Activated CD4-positive, CD25-positive, alpha-beta regulatory T cell (primary cell): ENCODE measurements around the gene KPTN.
A peak's percentile ranks its signal among the peaks of the same experiment; 100 is the strongest.
"Not testable (repeated sequence)": the region's sequence is repeated elsewhere in the genome, so short reads cannot be mapped to it uniquely, and the experiment has no call there.

Source experiments
- DNase-seq, 4 experiments: peaks; one replicate each; lab custom pipeline; 2025; lab: John Stamatoyannopoulos, UW

Gene KPTN

GRCh38 chr19:47492137-47492533 is 8.1 kb upstream of the KPTN start:
- no peak for DNase-seq

- DNase-seq = no peak
These were observed 7.5 kb upstream of the KPTN start for GRCh38 chr19:47491358-47492136.

- no peak for DNase-seq
These were observed 6.8 kb upstream of the KPTN start for GRCh38 chr19:47490847-47491246.

GRCh38 chr19:47490031-47490430 is 6.0 kb upstream of the KPTN start:
- DNase-seq = no peak

GRCh38 chr19:47489072-47489914 is 5.3 kb upstream of the KPTN start:
- no peak for DNase-seq

- DNase-seq = no peak
These were observed 3.8 kb upstream of the KPTN start for GRCh38 chr19:47487551-47488515.

- no peak for DNase-seq
These were observed 2.9 kb upstream of the KPTN start for GRCh38 chr19:47486900-47487299.

GRCh38 chr19:47486220-47486619 is 2.2 kb upstream of the KPTN start:
- not testable (repeated sequence) for DNase-seq

- no peak for DNase-seq
These were observed 1.2 kb upstream of the KPTN start for GRCh38 chr19:47485210-47485609.

- DNase-seq = no peak
These were observed 819 bp downstream of the KPTN start for GRCh38 chr19:47483200-47483599.

GRCh38 chr19:47481460-47482052 is 2.5 kb downstream of the KPTN start:
- DNase-seq = no peak

GRCh38 chr19:47480658-47481057 is 3.4 kb downstream of the KPTN start:
- DNase-seq = no peak

GRCh38 chr19:47479701-47480503 is 4.1 kb downstream of the KPTN start:
- no peak for DNase-seq

GRCh38 chr19:47476438-47476972 is 7.5 kb downstream of the KPTN start:
- DNase-seq = no peak

GRCh38 chr19:47475465-47475864 is 8.6 kb downstream of the KPTN start:
- no peak for DNase-seq

GRCh38 chr19:47473336-47473735 is 10.7 kb downstream of the KPTN start:
- no peak for DNase-seq

- DNase-seq = peak in 2 of 4 experiments; percentile 40 to 49
These were observed 12.1 kb downstream of the KPTN start, which contains the start of gene SLC8A2 for GRCh38 chr19:47471733-47472457. TSS of gene SLC8A2 (minus strand) at chr19:47471893. CDS start at chr19:47466403, 5,490 bp downstream.

GRCh38 chr19:47471381-47471732 is 12.7 kb downstream of the KPTN start:
- DNase-seq = no peak

GRCh38 chr19:47470447-47471195 is 13.4 kb downstream of the KPTN start:
- DNase-seq = no peak
